HG02759 (cell line): ENCODE data around the gene HUWE1.

ENCODE experiments used
- ATAC-seq: cut with Tn5 transposase; IDR thresholded peaks from one replicate; pipeline ENCODE4 v1.9.1; 2021; ENCODE audit warnings: mild to moderate bottlenecking, moderate library complexity; ENCODE audit not compliant: unreplicated experiment

The HUWE1 gene

GRCh38 chrX:53621418-53621986, 65.0 kb downstream of the HUWE1 start:
- ATAC-seq = no peak

- no peak for ATAC-seq
These were observed 69.6 kb downstream of the HUWE1 start for GRCh38 chrX:53616946-53617345.

GRCh38 chrX:53606456-53606855, 80.1 kb downstream of the HUWE1 start:
- no peak for ATAC-seq

- ATAC-seq = no peak
These were observed 81.5 kb downstream of the HUWE1 start for GRCh38 chrX:53605004-53605403.

GRCh38 chrX:53599781-53600396, 86.6 kb downstream of the HUWE1 start:
- no peak for ATAC-seq

- no peak for ATAC-seq
These were observed 88.3 kb downstream of the HUWE1 start for GRCh38 chrX:53598169-53598568.

- no peak for ATAC-seq
These were observed 91.2 kb downstream of the HUWE1 start for GRCh38 chrX:53595266-53595810.

GRCh38 chrX:53594354-53594753, 92.2 kb downstream of the HUWE1 start:
- ATAC-seq = no peak

- ATAC-seq = no peak
These were observed 98.6 kb downstream of the HUWE1 start for GRCh38 chrX:53587795-53588420.

GRCh38 chrX:53584891-53585290, 101.6 kb downstream of the HUWE1 start:
- ATAC-seq = no peak

- no peak for ATAC-seq
These were observed 102.9 kb downstream of the HUWE1 start for GRCh38 chrX:53583571-53583970.

- no peak for ATAC-seq
These were observed 105.6 kb downstream of the HUWE1 start for GRCh38 chrX:53580742-53581504.

GRCh38 chrX:53571494-53571893, 115.0 kb downstream of the HUWE1 start:
- ATAC-seq = no peak

- no peak for ATAC-seq
These were observed 123.2 kb downstream of the HUWE1 start for GRCh38 chrX:53563324-53563723.

- no peak for ATAC-seq
These were observed 124.6 kb downstream of the HUWE1 start for GRCh38 chrX:53561912-53562311.

- ATAC-seq = no peak
These were observed 127.9 kb downstream of the HUWE1 start for GRCh38 chrX:53558646-53559045.

- no peak for ATAC-seq
These were observed 129.7 kb downstream of the HUWE1 start for GRCh38 chrX:53556868-53557267.

GRCh38 chrX:53550756-53551463, 135.6 kb downstream of the HUWE1 start:
- ATAC-seq = no peak

- ATAC-seq = no peak
These were observed 138.9 kb downstream of the HUWE1 start for GRCh38 chrX:53547668-53548067.

- no peak for ATAC-seq
These were observed 141.6 kb downstream of the HUWE1 start for GRCh38 chrX:53544936-53545335.

- ATAC-seq = no peak
These were observed 147.7 kb downstream of the HUWE1 start for GRCh38 chrX:53538781-53539180.
